IMR-90 (cell line): ENCODE data around the gene RAP2B. TPM values are rescaled to one million over a fixed set of nuclear protein-coding genes. Genes with fewer than 3 reads are reported as not detected.
A peak's percentile ranks its signal among the peaks of the same experiment; 100 is the strongest.

ENCODE experiments used
- ATAC-seq: fragments of 200-7000 bp; cut with Tn5 transposase; 2 replicates; pipeline ENCODE4 v1.9.1; 2020; ENCODE audit warnings: low read depth, mild to moderate bottlenecking, moderate library complexity
- BruUV-seq: library from RNA; stranded (reverse); fragments of 400-500 nt; replicated peaks from 2 replicates; lab custom pipeline; 2021; lab: Mats Ljungman, UMichigan
- CTCF ChIA-PET: fragments of 300-600 bp; formaldehyde crosslinking; extraction: SDS; loops from one replicate; lab custom pipeline; 2021; ENCODE audit warnings: antibody characterized with exemption; lab: Yijun Ruan, JAX
- POLR2A ChIA-PET: fragments of 300-600 bp; sonication (Branson Sonifier 250); formaldehyde crosslinking; loops from one replicate; lab custom pipeline; 2022; ENCODE audit warnings: antibody characterized with exemption; ENCODE audit not compliant: unreplicated experiment; lab: Charles Lee
- DNase-seq: peaks from one replicate; pipeline ENCODE4 v3.0.0; 2013
- H2AFZ ChIP-seq: replicated peaks from 2 replicates; pipeline ENCODE3; 2013; ENCODE audit warnings: low read length, mild to moderate bottlenecking; ENCODE audit not compliant: poor library complexity
- H2AK5ac ChIP-seq: 2 replicates; pipeline ENCODE4 v1.6.1; 2013; ENCODE audit warnings: low read depth, low read length, inconsistent platforms
- H2AK9ac ChIP-seq: replicated peaks from 2 replicates; pipeline ENCODE3; 2013; ENCODE audit warnings: mild to moderate bottlenecking, low read depth, low read length, moderate library complexity; ENCODE audit not compliant: poor library complexity
- H2BK120ac ChIP-seq: 2 replicates; pipeline ENCODE4 v1.6.1; 2013; ENCODE audit warnings: low read depth, low read length, inconsistent platforms
- H2BK15ac ChIP-seq: 3 replicates; pipeline ENCODE4 v1.6.1; 2013; ENCODE audit warnings: low read depth, low read length, inconsistent platforms
- H2BK20ac ChIP-seq: 2 replicates; pipeline ENCODE4 v1.6.1; 2013; ENCODE audit warnings: low read depth, mild to moderate bottlenecking, inconsistent platforms, low read length, moderate library complexity
- H2BK5ac ChIP-seq: 2 replicates; pipeline ENCODE4 v1.6.1; 2013; ENCODE audit warnings: mild to moderate bottlenecking, low read depth, low read length, inconsistent platforms; ENCODE audit not compliant: poor library complexity, severe bottlenecking
- H3K14ac ChIP-seq: replicated peaks from 2 replicates; pipeline ENCODE4 v1.6.1; 2013; ENCODE audit warnings: low read depth, low read length, inconsistent platforms
- H3K18ac ChIP-seq: 2 replicates; pipeline ENCODE4 v1.6.1; 2013; ENCODE audit warnings: low read depth, low read length, control low read depth
- H3K23ac ChIP-seq: 2 replicates; pipeline ENCODE4 v1.6.1; 2013; ENCODE audit warnings: low read depth, low read length, inconsistent platforms
- H3K27ac ChIP-seq: 2 replicates; pipeline ENCODE4 v1.5.1; 2013; ENCODE audit warnings: mild to moderate bottlenecking, control low read depth, low read length; ENCODE audit not compliant: insufficient read depth
- H3K27me3 ChIP-seq: 2 replicates; pipeline ENCODE4 v1.6.1; 2013; ENCODE audit warnings: low read length; ENCODE audit not compliant: control insufficient read depth, insufficient read depth
- H3K36me3 ChIP-seq: 2 replicates; pipeline ENCODE4 v1.6.1; 2013; ENCODE audit warnings: low read length, mixed read lengths; ENCODE audit not compliant: control insufficient read depth, insufficient read depth
- H3K4ac ChIP-seq: 2 replicates; pipeline ENCODE4 v1.6.1; 2013; ENCODE audit warnings: low read depth, low read length, inconsistent platforms
- H3K4me1 ChIP-seq: 2 replicates; pipeline ENCODE4 v1.6.1; 2013; ENCODE audit warnings: low read length, mixed read lengths; ENCODE audit not compliant: control insufficient read depth, insufficient read depth
- H3K4me2 ChIP-seq: 2 replicates; pipeline ENCODE4 v1.6.1; 2013; ENCODE audit warnings: low read depth, mild to moderate bottlenecking, control low read depth, low read length, moderate library complexity
- H3K4me3 ChIP-seq: 2 replicates; pipeline ENCODE4 v1.5.1; 2013; ENCODE audit warnings: low read depth, mild to moderate bottlenecking, control low read depth, low read length, moderate library complexity; ENCODE audit not compliant: insufficient read depth
- H3K56ac ChIP-seq: 2 replicates; pipeline ENCODE4 v1.6.1; 2013; ENCODE audit warnings: low read length, inconsistent platforms; ENCODE audit not compliant: insufficient read depth; ENCODE audit errors: extremely low read depth
- H3K79me1 ChIP-seq, 2 experiments: 2 replicates each; pipeline ENCODE4 v1.6.1; 2013; ENCODE audit warnings: low read length in 2 of 2, inconsistent platforms in 1 of 2, low read depth in 1 of 2
- H3K9ac ChIP-seq: 2 replicates; pipeline ENCODE4 v1.6.1; 2013; ENCODE audit warnings: low read depth, low read length, control low read depth
- H3K9me1 ChIP-seq: 2 replicates; pipeline ENCODE4 v1.6.1; 2013; ENCODE audit warnings: low read length, inconsistent platforms; ENCODE audit not compliant: insufficient read depth
- H3K9me3 ChIP-seq: 2 replicates; pipeline ENCODE4 v1.6.1; 2013; ENCODE audit warnings: low read length; ENCODE audit not compliant: control insufficient read depth, insufficient read depth
- H4K20me1 ChIP-seq: 2 replicates; pipeline ENCODE4 v1.6.1; 2013; ENCODE audit warnings: low read length, inconsistent platforms; ENCODE audit not compliant: insufficient read depth
- H4K5ac ChIP-seq: 2 replicates; pipeline ENCODE4 v1.6.1; 2013; ENCODE audit warnings: mild to moderate bottlenecking, low read depth, low read length, control low read depth
- H4K8ac ChIP-seq, 2 experiments: 2 replicates each; pipeline ENCODE4 v1.6.1; 2013; ENCODE audit warnings: low read depth in 2 of 2, low read length in 2 of 2, control low read depth in 1 of 2, inconsistent platforms in 1 of 2
- H4K91ac ChIP-seq: 2 replicates; pipeline ENCODE4 v1.6.1; 2013; ENCODE audit warnings: low read depth, low read length, inconsistent platforms; ENCODE audit not compliant: insufficient read depth
- BHLHE40 ChIP-seq: fragments of 150-350 bp; IDR thresholded peaks from 2 replicates; pipeline ENCODE4 v1.6.1; 2016; ENCODE audit warnings: mild to moderate bottlenecking, low read depth, low read length
- CEBPB ChIP-seq: IDR thresholded peaks from 2 replicates; pipeline ENCODE4 v1.6.1; 2012; ENCODE audit warnings: low read depth, low read length, improper control_type of control experiment
- CHD1 ChIP-seq: IDR thresholded peaks from 2 replicates; pipeline ENCODE4 v1.6.1; 2012; ENCODE audit warnings: low read depth, low read length, improper control_type of control experiment
- FOS ChIP-seq: fragments of 150-350 bp; IDR thresholded peaks from 2 replicates; pipeline ENCODE4 v1.6.1; 2016; ENCODE audit warnings: low read depth, low read length
- NFE2L2 ChIP-seq: fragments of 150-350 bp; IDR thresholded peaks from 2 replicates; pipeline ENCODE4 v1.6.1; 2016; ENCODE audit warnings: low read depth, mild to moderate bottlenecking, low read length
- RCOR1 ChIP-seq: IDR thresholded peaks from 2 replicates; pipeline ENCODE4 v1.6.1; 2012; ENCODE audit warnings: mild to moderate bottlenecking, low read length, improper control_type of control experiment; ENCODE audit not compliant: insufficient replicate concordance
- RFX5 ChIP-seq: IDR thresholded peaks from 2 replicates; pipeline ENCODE4 v1.8.0; 2012; ENCODE audit warnings: low read depth, mild to moderate bottlenecking, low read length, moderate library complexity
- USF2 ChIP-seq: fragments of 150-350 bp; IDR thresholded peaks from 2 replicates; pipeline ENCODE4 v1.6.1; 2017; ENCODE audit warnings: mild to moderate bottlenecking, antibody characterized with exemption, low read length, low read depth
- WGBS, 2 experiments: methylation state at CpG; one replicate each; pipeline versions ENCODE4 v1.1.5 to v1.1.7; 2013; ENCODE audit warnings: missing lambda C conversion rate in 2 of 2; ENCODE audit not compliant: insufficient read length in 1 of 2; ENCODE audit errors: extremely low coverage in 2 of 2; 5-methylcytosine and 5-hydroxymethylcytosine counted together
- dilution Hi-C: fragments of 300-500 bp; cut with HindIII; formaldehyde crosslinking; loops from one replicate; pipeline ENCODE4 v1.14.3; 2018; ENCODE audit warnings: low sequenced_read_pairs; ENCODE audit not compliant: unreplicated experiment
- in situ Hi-C: fragments of 300-500 bp; cut with MboI; formaldehyde crosslinking; loops from 3 replicates; pipeline ENCODE4 v1.14.3; 2019; ENCODE audit warnings: low sequenced_read_pairs, inconsistent platforms, mixed read lengths
- intact Hi-C: fragments of 100-400 bp; cut with micrococcal nuclease; formaldehyde crosslinking; loops from 2 replicates; pipeline ENCODE4 v1.10.0; 2022
- polyA plus RNA-seq, 3 experiments: library from polyadenylated mRNA; depleted of rRNA; stranded (reverse); fragments of >200 nt; gene quantifications; 2 replicates each; pipeline ENCODE4 v1.2.3, GENCODE V29; 2012; ENCODE audit warnings: low replicate concordance in 1 of 3
- total RNA-seq: library from RNA; depleted of rRNA; stranded (reverse); fragments of >200 nt; gene quantifications from 2 replicates; pipeline ENCODE4 v1.2.3, GENCODE V29; 2012

The RAP2B gene
- total and polyA plus RNA-seq, 2 of the 4 experiments (the other 2 are of a cell fraction), result 6.6 to 12.4 TPM

- no peak overlapping the region for H2AFZ ChIP-seq
- in situ Hi-C loops, result no loop called here
Measured at GRCh38 chr3:153130312-153130977, 31.6 kb upstream of the RAP2B start.

More at GRCh38 chr3:153130312-153130977, 31.6 kb upstream of the RAP2B start:
- ATAC-seq, result peak; percentile 91
- Histone ChIP-seq H4K91ac (no peak overlapping the region; the same call in 1 of the 2 replicates), H3K9me1 (no peaks in the 10 kb centered on the region), H3K9ac (no peak overlapping the region), H4K5ac (no peak overlapping the region), H3K36me3 (no peaks in the 10 kb centered on the region), H2BK120ac (peak overlapping the region; percentile 28; the same call in 1 of the 2 replicates), H3K79me1 (no peaks in the 10 kb centered on the region), H2BK15ac (no peak overlapping the region), H3K27me3 (no peaks in the 10 kb centered on the region), H4K20me1 (no peaks in the 10 kb centered on the region), H3K23ac (no peak overlapping the region), H2AK9ac (no peak overlapping the region), H2BK5ac (peak overlapping the region; percentile 60), H3K4ac (no peak overlapping the region; the same call in 1 of the 2 replicates), H3K27ac (peak overlapping the region; percentile 49; the same call in 1 of the 2 replicates), H3K14ac (no peak overlapping the region), H3K4me3 (no peak overlapping the region), H3K4me2 (peak overlapping the region; percentile 66; the same call in 1 of the 2 replicates), H2AK5ac (no peak overlapping the region), H3K56ac (peak overlapping the region; percentile 4; the same call in 1 of the 2 replicates), H3K18ac (peak overlapping the region; percentile 28; the same call in 1 of the 2 replicates), H2BK20ac (no peak overlapping the region; the same call in 1 of the 2 replicates), H3K4me1 (no peaks in the 10 kb centered on the region), H4K8ac (no peak overlapping the region; a peak in 1 of 4 replicates), H3K9me3 (no peaks in the 10 kb centered on the region)
- WGBS, 2 experiments, result no CpG with 5 or more reads among the region's 2 CpGs
- no TSS peak for BruUV-seq
- dilution Hi-C loops (no loop called here), intact Hi-C loops (no loop called here)
- no peak for TF ChIP-seq CEBPB
- peak; percentile 84 for TF ChIP-seq FOS
- TF ChIP-seq USF2, result no peak
- no peak for TF ChIP-seq RFX5
- no peak for TF ChIP-seq NFE2L2
- no peak for TF ChIP-seq BHLHE40
- no peak for TF ChIP-seq CHD1
- no peak for TF ChIP-seq RCOR1
- ChIA-PET CTCF (no interaction called here), POLR2A (no interaction called here)
- DNase-seq, result peak; percentile 82
